GM19193 (cell line): Measurements from ENCODE around the gene CIPC.

ENCODE experiments used
- POLR2A ChIP-seq: IDR thresholded peaks from 4 replicates; pipeline ENCODE4 v1.6.1; 2011; ENCODE audit not compliant: insufficient read depth, insufficient read length; ENCODE audit errors: extremely low read depth

The CIPC gene

DNA sequence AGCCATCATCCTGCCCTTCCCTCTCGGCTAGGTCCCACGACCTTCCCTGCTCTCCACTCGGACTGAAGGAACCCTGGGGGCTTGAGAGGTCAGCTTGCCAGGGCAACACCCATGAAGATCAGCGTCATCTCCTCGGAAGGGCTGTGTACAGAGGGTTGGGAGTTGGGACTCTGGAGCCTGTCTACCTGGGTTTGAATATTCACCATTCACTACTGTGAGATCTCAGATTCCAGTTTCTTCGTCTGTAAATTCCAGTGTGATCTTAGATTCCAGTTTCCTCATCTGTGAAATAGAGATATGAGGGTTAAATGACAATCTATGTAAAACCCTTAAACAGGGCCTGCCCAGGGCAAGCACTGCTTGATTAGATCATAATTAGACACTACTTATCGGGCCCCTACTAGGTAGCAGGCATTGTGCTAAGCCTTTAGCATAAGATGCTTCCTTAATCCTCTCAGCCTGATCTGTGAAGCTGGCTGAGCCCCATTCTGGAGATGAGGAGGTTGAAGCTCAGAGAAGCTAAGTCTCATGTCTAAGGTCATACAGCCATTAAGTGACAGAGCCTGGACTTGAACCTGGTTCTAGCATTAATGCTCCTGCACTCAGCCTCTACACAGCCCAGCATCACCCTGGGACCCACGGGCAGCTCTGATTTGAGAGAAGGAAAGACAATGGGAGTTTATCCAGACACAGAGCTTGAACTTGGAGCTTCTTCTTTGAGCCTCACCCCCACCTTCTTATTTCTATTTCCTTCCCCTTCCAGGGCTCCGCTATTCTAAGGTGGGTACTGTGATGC lies 44.1 kb downstream of the CIPC start:
- no peak for TF ChIP-seq POLR2A

DNA sequence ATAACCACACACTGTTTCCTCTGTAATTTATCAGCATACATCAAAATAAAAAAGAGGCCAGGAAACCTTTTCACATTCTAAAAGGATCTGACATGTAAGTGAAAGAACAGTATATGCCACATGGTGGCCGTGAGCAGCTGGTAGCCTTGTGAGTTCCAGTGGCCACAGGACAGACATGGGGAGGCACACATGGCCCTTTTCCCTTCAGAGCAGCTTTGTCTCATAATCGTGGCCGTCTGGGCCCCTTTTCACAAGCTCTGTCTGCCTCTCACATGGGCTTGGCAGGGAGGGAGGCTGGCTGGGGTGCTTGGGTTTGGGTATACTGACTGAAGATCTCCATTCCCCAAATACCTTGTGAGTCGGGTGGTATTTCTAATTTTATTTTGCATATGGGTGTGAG lies 45.0 kb downstream of the CIPC start:
- TF ChIP-seq POLR2A: no peak

DNA sequence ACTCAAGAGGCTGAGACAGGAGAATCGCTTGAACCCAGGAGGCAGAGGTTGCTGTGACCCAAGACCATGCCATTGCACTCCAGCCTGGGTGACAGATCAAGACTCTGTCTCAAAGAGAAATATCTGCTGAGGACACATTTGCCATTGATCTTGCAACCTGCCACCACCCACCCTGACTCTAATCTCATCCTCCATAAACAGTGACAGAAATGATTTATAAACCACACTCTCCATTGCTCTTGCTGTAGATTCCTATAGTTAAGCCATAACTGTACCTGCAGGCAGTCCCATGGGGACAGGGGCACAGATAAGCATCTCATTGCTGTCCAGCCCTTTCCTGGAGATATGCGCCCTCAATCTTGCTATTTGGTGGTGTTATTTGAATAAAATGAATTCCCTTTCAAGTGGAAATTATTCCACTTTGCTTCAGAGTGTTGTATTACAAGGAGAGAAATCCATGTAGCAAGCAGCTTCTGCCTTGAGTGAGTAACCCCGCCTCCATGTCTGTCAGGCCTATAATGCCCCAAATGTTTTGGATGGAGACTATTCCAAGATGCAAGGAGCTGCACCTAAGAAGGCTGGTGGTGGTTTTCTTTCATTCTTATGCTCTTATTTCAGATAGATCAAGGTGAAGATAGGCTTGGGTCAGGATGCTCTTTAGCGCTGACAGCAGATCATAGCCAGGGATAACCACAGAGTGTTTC lies 46.5 kb downstream of the CIPC start:
- TF ChIP-seq POLR2A: no peak

DNA sequence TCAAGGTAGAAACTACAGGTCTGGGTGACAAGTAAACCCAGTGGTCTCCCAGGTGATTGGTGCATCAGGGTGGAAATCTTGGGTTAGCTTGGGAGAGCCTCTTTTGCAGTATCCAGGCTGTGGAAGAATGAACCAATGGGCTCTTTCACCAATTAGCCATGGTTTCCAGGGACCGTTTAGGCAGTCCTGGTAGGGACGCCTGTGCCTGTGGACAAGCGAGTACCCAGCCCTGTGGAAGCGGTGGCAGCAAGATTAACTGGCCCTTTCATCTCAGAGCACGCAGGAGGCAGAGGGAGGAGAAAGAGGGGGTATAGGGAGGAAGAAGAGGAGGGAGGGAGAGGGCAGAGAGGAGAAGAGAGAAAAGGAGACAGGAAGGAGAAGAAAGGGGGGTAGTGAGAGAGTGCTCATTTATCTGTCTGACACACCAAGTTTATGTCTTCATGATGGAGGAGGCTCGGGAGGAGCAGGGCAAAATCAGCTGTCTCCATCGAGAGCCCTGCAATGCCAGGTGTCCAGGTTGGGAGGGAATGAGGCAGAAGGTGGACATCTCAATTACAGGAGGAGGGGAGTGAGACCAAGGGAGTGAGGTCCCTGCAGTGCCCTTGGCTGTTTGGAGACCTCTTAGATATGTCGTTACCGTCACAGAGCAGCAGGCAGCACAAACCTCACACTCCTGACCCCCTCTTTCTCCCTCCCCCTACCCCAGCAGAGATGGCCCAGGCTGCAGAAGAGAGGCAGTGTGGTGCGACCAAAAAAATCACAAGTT lies 48.1 kb downstream of the CIPC start:
- no peak for TF ChIP-seq POLR2A

DNA sequence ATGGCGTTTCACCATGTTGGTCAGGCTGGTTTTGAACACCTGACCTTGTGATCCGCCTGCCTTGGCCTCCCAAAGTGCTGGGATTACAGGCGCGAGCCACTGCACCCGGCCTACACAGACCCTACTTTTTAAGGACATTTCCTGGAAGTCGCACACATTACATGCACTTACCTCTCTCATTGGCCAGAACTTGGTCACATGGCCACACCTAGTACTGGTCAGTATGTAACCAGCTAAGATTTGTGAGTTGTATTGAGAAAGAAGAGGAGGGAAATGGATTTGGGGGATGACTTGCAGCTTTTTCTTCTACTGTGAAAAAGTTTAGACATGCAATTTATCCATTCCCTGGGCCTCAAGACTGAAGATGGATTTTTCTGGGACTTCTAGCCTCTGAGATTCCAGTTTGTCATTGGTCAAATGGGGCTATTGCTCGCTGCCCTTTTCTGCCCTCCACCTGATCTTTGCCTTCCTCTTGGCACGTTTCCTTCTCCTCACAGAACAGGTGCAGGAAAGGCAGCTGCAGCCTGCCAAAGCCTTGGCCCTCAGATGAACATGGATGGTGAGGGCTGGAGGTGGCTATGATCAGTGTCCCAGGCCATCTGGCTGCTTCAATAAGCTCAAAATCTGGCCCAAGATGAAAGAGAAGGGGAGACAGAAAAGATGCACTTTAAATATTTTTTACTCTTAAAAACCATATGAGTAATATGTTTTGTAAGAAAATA lies 50.6 kb downstream of the CIPC start:
- TF ChIP-seq POLR2A: no peak

DNA sequence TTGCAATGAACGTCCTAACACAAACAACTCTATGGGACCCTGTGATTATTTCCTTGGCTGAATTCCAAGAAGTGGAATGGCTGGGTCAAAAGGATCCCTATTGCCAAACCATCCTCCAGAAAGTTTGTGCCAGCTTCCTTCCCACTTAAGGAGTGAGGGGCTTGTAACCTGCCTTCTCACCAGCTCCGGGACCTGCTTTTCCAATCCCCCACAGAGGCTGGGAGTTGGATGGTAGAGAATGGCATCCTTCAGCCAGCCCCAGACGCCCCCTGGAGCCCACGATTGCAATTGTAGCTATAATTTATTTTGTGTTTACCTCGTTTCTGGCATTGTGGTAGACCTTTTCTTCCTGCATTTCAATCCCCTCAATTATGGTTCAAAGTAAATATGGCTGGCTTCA lies 53.2 kb downstream of the CIPC start:
- no peak for TF ChIP-seq POLR2A

DNA sequence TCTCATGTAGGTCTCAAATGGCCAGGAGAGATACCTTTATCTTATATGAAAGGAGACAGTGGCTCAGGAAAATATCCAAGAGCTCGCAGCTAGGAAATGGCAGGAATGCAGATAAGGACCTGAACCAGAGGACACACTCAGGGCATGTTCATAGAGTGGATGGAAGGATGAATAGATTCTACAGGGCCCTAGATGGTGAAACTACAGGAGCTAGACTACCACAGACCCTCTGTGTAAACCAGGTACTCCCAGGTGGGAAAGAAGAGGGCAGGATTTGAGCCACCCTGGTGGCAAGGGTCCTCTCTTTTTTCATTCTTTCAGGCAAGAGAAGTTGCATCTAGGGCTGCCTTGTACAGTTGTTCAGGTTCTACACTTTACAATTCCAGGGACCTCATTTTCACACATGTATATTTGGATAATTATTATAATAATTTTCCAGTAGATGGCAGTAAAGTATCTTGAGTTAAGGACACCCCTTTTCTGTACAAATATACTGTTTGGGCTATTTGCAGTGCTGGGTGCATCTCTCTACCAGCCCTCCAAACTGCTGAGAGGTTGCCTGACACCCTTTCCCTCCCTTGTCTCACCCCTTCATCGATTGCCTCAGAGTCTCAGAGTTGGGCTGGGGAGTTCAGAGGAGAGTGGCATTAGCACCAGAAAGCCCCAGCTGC lies 54.0 kb downstream of the CIPC start:
- TF ChIP-seq POLR2A: no peak

DNA sequence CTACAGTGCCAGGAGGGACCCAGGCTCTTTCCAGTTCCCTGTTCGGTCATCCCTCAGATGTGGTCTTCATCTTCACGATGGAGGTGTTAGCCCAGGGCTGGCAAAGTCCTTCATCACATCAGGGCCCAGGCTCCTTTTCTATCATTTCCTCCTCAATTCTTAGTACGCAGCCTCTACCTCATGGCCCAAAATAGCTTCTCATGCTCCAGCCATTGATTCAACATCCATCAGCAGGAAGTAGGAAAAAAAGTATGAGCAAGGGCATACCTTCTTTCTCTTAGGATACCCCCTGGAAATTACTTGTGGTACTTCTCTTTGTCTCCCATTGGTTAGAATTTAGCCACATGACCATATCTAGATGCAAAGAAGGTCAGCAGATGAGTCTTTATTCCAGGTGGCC lies 55.7 kb downstream of the CIPC start:
- no peak for TF ChIP-seq POLR2A

DNA sequence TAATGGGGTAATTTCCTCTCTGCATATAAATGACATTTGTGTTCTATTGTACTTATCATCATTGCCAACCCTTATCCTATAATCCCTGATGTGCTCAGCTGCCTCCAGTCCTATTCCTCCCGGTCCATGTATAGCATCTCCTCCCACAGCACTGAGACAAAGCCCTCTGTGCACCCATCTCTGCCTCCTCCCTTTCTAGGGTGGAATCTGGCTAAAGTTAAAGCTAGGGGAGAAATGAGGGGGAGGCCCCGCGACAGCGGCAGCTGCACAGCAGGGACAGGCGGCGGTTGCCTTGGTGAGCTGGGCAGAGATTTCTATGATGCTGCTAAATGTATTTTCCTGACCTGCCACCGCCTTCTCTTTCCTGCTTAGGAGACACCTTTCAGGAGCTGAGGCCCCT lies 56.4 kb downstream of the CIPC start:
- no peak for TF ChIP-seq POLR2A

DNA sequence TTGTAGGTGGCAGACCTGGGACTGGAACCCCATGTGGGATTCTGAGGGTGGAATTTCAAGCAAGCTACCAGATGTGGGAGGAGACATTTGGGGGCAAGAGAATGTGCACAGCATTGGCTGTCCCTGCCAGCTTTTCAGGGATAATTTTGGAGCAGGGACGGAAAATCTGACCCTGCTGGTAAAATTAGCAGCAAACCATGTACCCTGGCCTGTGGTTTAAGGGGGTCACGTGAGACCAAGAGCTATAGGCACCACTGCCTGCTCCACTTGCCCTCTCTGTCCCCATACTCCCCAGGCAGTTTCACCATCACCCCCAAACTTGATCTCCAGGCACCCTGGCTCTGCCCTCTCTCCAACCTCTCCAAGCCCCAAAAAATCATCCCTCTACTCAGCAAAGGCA lies 57.0 kb downstream of the CIPC start:
- TF ChIP-seq POLR2A: no peak

DNA sequence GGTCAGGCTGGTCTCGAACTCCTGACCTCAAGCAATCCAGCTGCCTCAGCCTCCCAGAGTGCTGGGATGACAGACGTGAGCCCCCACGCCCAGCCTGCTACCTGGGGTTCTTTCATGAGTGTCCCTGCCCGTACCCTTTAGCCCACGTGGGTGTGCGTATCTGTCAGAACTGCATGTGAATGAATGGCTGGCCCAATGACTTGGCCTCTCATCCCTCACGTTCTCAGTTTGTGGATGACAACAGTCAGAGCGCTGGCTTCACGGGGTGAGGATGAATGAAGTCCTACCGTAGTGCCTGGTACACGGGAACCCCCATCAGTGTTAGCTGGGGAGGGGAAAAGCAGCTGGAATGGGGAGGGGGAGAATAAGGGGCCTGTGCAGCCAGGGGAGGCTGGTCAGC lies 59.7 kb downstream of the CIPC start:
- TF ChIP-seq POLR2A: no peak

DNA sequence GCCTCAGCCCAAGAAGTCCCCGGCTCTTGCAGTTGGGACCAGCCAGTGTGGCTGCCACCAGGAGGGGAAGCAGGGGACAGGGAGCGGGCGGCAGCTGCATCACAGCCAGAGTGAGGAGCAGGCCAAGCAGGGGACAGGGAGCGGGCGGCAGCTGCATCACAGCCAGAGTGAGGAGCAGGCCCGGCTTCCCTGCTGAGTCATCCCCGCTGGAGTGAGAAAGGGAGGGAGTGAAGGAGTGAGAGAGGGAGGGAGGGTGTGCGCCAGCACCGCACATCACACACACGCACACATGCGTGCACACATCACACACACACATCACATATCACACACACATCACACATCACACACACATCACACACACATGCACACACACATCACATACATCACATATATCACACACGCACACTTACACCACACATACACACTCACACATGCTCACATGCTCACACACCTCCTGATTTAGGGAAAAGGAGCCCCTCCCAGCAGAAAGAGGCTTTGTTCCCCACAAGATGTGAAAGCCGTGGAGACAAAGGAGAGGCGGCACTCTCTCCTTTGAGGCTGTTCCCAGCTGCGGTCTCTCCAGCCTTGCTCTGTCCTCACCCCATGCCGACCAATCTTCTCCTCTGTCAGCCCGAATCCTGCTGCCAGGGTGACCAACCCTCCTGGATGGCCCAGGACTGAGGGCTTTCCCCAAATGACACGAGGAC lies 60.3 kb downstream of the CIPC start:
- no peak for TF ChIP-seq POLR2A

DNA sequence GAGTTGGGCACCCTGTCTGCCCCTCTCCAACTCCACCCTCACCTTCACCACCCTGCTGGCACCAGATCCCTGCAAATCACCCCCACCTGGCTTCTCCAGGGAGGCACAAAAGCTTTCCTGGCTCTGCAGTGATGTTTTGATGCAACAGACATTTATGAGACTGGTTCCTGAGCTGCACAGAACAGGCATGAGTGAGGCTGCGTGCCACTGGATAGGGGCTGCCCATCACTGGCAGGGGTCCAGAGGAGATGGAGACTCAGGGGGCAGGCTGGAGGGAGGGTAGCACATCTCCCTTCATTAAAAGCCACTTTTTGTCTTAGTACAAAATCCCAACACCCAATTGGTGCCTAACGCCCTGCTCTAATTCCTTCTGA lies 60.8 kb downstream of the CIPC start:
- TF ChIP-seq POLR2A: no peak

DNA sequence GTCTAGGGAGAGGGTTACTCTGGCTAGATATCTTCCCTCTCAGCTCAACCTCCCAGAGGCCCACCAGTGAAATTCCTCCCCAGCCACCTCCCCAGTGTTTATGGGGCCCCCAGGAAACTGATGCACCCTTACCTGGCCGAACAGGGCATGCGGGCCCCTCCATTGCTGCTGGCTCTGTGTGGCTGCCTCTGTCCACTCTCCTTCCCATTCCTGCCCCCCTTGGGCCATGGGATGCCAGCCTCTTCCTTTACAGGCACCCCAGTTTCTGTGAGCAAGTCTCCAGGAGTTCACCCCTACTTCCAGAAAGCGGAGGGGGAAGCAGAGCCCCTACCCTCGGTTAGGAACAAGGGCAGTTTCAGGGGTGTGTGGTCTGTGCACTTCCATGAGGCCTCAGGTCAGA lies 63.0 kb downstream of the CIPC start:
- TF ChIP-seq POLR2A: no peak
